ENCODE results near the gene B4GALNT4.
"Not testable (repeated sequence)": the region's sequence is repeated elsewhere in the genome, so short reads cannot be mapped to it uniquely, and the experiment has no call there.

The B4GALNT4 gene

DNA sequence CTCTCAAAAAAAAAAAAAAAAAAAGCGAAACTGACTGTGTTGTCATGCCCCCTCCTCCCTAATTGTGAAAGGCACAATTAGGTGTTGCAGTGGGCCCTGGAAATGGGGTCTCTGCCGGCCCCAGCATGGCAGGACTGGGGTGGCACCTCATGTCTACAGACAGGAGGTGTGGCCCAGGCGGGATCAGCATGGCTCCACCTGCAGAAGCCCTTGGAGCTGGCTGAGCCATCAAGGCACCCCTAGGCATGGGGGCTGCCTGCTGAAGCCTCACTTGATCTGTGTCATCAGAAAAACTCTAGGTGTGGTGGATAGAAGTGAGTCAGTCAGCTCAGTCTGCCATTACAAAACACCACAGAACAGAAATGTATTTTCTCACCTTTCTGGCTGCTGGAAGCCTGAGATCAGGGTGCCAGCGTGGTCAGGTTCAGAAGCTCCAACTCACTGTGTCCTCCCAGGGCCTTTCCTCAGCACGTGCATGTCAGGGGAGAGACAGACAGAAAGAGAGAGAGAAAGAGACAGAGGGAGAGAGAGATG lies 10.1 kb upstream of the B4GALNT4 start:
- DNase-seq = peak; percentile 24

DNA sequence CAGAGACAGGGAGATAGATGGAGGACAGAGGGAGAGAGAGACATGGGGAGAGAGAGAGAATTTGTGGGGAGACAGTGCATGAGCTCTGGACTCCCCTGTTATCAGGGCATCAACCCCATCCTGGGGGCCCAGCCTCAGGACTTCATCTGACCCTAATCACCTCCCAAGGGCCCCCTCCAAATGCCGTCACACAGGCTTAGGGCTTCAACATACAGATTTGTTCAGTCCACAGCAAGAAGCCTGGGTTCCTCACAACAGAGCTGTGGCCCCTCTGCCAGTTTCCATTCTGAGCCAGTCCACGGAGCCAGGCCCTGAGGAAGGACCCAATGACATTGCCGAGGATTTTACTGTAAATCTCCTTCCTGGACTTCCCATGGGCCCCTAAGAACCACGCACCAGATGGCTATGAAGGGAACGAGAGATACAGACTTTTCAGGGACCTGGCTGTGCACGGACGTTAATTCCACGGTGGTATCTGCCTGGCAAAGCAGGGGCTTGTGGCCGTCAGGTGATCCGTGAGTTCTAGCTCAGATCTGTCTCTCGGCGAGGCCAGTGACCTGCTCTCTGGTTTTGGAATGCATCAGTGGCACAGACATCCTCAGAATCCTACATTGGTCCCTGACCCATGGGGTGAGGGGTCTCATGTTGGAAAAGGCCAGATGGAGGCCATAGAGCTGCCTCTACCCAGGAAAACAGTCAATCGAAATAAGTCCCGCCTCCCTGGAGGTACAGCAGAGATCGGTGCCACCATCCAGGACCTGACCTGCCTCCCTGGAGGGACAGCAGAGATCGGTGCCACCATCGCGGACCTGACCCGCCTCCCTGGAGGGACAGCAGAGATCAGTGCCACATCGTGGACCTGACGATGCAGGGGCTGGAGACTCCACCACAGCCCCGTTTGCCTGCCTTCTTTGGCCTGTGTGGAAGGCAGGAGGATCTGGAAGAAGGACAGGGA lies 8.7 kb upstream of the B4GALNT4 start:
- no peak for DNase-seq

DNA sequence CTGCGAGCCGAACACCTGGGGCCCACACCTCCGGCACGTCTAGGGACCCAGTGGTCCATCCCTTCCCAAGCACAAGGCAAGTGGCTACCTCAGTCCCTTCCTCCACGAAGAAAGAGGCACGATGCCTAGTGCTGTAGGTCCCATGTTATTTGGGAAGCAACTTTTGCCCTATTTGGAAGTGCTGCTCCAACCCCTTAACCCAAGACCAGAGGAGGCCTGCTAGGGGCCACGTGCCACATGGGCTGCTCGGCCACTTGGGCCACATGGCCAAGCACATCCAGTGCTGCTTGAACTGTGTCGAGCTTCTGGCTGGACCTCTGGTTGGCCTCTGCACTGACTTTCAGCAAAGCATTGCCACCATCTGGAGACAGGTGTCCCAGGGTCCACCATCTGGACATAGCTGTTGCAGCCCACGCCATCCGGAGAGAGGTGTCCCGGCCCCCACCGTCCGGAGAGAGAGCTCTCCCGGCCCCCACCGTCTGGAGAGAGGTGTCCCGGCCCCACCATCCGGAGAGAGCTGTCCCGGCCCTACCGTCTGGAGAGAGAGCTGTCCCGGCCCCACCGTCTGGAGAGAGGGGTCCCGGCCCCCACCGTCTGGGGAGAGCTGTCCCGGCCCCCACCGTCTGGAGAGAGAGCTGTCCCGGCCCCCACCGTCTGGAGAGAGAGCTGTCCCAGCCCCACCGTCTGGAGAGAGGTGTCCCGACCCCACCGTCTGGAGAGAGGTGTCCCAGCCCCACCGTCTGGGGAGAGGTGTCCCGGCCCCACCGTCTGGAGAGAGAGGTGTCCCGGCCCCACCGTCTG lies 6.5 kb upstream of the B4GALNT4 start:
- DNase-seq = no peak

DNA sequence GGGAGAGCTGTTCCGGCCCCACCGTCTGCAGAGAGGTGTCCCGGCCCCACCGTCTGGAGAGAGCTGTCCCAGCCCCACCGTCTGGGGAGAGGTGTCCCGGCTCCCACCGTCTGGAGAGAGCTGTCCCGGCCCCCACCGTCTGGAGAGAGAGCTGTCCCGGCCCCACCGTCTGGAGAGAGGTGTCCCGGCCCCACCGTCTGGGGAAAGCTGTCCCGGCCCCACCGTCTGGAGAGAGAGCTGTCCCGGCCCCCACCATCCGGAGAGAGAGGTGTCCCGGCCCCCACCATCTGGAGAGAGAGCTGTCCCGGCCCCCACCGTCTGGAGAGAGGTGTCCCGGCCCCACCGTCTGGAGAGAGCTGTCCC lies 5.9 kb upstream of the B4GALNT4 start:
- DNase-seq = not testable (repeated sequence)

DNA sequence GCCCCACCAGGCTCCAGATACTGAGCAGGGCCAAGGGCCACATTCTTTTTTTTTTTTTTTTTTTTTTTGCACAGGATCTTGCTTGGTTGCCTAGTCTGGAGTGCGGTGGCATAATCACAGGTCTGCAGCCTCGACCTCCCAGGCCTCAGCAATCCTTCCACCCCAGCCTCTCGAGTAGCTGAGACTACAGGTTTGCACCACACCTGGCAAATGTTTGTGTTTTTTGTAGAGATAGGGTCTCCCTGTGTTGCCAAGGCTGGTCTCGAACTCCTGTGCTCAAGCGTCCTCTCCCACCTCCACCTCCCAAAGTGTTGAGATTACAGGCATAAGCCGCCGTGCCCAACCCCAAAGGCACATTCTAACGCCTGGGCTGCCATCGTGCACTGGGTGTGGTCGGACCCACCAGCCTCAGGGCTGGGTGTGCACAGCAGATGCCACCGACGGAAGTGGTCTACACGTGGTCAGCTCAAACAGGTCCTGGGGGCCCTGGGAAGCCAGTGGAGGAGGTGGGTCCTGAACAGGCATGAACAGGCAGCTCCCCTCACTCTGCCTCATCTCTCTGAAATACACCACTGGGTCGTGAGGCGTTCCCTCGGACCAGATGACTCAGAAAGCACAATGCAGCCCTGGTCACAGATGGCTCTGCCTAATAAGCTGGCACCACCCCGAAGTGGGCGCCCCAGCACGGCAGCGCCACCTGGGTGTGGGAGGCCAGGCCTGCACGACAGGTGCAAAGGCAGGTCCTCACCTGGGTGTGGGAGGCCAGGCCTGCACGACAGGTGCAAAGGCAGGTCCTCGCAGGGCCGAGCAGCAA lies 5.1 kb upstream of the B4GALNT4 start:
- DNase-seq = peak; percentile 46

DNA sequence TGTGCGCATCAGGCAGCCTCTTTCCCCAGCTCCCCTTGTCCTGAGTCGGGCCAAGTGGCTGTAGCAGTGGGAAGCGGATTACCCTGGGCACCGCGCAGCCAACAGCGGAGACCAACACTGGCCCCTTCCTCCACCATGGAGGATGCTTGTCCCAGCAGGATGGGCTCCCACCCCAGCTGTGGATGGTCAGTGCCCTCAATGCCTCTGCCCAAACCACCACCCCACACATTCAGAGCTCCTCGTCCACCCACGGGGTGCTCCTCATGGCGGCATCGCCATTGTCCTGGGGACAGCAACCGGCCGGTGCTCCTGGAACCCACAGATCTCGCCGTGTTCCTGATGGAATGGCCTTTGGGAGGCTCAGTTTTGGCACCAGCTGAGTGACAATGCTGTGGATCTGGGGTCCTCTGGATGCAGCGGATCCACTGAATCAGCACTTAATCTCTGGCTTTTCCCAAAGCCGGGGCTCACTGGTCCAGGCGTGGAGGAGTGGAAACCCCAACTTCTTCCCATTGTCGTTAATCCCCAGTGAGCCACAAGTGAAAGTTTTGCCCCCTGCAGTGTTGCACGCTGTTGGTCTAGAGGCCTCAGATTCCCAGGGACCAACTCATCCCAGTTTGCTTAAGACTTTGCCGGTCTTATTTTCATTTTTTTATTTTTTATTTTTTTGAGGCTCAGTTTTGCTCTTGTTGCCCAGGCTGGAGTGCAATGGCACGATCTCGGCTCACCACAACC lies 4.1 kb upstream of the B4GALNT4 start:
- no peak for DNase-seq

DNA sequence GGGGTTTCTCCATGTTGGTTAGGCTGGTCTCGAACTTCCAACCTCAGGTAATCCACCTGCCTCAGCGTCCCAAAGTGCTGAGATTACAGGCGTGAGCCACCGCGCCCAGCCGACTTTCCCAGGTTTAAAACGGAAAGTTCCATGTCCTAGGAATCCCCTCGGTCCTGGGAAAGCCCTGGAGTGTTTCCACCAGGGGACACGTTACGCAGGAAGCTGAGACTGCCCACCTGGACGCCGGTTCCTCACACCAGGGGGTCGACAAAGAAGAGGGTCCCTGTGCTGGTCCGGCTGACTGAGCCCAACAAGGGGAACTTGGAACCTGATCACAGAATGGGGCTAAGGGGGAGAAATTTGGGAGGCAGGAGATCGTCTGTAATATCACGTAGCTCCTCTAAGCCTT lies 3.5 kb upstream of the B4GALNT4 start:
- no peak for DNase-seq

DNA sequence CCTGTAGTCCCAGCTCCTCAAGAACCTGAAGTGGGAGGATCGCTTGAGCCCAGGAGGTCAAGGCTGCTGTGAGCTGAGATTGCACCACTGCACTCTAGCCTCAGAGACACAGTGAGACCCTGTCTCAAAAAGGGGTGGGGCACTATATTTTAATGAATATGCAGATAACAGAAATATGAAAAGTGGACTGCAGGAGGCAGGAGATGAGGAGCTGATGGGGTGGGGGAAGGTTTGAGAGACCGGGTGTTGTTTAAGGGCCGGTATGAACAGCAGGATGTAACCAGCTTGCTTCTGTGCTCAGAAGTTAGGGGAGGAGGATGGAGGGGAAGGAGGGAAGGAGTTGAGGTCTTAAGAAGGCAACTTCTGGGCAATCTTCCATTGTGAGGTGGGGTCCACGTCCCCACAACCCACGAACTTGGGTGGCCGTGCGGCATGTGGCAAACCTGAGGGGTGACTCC lies 1.3 kb upstream of the B4GALNT4 start:
- DNase-seq = no peak

DNA sequence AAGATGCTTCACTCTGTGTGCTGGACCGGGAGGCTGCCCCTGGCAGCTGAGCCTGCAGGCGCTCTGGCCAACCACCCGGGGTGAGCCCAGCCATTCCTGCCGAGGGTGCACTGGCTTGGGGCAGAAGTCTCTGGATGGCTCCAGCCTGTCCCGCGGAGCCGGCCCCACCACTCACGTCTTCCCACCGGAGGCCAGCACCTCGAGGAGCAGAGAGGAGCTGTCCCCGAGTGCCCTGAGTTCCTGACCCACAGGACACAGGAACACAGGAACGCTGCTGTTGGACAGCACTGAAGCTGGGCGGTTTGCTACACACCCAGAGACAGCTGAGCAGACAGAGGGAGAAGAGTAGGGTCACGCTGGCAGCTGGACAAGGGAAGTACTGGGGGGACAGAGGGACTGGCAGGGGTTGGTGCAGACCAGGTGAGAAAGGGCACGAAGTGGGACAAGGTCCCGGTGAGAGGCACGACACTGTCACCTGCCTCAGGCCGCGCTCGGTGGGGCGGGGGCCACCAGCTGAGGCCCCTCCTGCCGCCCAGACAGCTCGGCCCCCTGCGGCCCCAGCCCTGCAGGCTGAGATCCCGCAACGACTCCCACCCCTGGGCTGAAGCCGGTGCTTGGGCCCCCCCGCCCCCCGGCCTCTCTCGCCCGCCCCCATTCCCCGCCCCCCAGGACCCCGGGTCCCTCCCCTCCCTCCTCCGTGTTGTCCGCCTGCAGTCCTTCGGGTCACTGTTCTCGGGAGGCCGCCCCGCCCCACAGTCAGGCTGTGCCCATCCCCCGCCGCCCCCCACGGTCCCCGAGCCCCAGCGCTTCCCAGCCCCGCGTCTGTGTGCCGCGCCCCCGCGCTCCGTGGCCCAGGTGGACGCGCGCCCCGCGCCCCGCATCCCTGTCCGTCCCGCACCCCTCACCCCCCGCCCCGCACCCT lies 624 bp upstream of the B4GALNT4 start:
- no peak for DNase-seq

DNA sequence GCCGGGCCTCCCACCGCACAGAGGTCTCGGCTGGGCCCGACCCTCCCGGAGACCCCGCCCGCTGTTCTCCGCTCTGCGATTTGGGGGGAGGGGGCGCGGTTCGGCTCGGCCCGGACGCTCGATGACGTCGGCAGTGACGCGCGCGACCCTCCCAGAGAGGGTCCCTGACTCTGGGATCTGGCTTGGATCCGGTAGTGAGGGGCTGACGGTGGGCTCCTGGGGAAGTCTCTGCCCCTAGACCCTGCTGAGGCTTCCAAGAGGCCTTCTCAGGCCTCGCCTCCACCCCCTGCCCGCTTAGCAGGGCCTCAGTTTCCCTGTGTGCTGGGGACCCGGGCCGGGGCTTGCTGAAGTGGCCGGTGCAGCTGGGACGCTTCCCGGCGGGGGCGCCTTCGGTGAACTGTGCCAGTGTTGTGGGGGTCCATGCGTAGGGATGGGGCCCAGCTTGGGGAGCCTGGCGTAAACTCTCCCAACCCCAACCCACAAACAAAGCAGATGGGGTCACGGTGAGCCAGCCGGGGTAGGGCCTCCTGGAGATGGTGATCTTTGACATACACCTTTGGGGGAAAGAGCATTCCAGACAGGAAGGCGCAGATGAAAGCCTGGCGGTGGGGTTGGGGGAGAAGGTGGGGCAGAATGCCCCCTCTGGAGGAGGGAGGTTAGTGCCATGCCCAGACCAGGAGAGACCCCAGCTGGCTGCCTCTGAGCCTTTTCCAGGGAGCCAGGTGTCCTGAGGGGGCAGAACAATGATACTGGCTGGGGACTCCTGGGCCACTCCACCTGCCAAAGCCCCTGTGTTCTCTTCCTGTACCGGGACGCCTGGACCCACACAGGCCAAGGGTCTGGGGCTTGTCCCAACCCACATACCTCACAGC lies 1.0 kb downstream of the B4GALNT4 start:
- DNase-seq = no peak

DNA sequence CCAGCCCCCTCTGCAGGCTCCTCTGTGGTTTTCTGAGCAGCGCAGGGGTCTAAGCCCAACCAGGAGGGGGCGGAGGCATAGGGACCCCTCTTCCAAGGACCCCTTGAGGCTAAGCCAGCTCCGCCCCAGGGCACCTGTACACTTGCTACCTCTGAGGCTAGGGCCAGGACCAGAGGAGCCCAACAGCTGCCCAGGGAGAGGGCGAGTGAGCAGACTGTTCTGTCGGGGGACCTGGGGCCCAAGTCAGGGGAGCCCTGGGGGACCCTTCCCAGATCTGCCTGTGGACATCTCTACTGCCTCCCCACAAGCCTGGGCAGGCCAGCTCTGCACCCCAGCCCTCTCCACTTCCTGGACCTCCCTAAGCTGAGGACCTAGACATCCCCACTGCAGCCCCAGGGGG lies 1.8 kb downstream of the B4GALNT4 start:
- DNase-seq = no peak

DNA sequence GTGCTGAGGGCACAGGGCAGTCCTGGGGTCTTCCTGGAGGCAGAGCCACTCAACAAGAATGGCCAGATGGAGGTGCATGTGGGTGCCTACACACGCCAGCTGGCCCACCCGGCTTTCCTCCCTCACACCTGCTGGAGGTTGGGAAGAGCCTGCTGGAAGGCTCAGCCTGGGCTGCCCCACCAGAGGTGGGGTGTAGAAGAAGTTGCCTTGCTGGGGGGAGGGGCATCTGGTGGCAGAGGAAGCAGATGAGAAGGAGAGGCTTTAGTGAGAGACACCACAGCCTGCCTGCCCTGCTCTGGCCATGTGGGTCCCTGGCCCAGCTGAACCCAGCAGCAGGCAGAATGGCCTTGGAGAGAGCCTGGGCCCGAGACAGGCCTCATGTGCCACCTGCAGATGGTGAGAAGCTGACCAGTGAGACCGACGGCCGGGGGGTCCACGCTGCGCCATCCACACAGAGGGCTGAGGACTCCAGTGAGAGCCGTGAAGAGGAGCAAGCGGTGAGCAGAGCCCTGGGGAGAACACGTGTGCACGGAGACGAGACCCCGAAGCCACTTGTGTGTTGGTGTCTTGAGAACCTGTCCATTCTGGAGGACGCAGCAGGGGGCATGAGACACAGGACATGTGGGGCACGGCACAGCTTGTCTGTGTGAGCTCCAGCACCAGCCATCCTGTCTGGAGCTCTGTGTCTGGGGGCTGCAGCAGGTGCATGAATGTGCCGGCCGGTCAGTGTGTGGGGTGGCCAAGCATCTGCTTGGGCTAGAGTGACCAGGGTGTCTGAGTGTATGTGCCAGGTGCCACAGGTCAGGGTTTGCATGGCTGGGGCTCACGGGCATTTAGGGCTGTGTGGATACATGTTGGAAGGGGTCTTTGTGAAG lies 2.7 kb downstream of the B4GALNT4 start:
- DNase-seq = no peak

DNA sequence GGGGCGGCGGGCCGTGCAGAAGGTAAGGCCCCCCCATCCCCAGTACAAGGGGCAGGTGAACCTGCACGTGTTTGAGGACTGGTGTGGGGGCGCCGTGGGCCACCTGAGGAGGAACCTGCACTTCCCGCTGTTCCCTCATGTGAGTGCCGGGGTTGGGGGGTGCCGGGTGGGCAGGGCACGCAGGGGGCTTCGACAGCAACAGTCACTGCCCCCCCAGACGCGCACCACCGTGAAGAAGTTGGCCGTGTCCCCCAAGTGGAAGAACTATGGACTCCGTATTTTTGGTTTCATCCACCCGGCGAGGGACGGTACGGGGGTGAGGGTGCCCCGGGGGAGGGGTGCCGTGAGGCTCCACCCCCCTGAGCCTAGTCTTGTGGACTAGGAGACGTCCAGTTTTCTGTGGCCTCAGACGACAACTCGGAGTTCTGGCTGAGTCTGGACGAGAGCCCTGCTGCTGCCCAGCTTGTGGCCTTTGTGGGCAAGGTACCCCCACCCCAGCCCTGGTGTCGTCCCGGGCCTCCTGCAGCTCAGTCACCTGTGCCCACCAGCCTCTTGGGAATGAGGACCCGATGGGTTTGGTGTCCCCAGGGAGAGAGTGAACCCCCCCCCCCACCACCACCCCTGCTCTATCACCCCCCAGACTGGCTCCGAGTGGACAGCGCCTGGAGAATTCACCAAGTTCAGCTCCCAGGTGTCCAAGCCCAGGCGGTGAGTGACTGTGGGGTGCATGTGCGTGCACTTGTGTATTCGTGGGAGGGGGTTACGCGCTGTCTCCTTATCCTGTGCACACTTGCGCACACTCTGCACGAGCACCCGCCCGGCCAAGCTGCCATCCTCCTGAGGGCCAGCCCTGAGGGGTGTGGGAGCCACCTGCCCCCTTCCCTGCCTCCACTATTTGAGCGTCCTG lies 3.8 kb downstream of the B4GALNT4 start:
- no peak for DNase-seq

DNA sequence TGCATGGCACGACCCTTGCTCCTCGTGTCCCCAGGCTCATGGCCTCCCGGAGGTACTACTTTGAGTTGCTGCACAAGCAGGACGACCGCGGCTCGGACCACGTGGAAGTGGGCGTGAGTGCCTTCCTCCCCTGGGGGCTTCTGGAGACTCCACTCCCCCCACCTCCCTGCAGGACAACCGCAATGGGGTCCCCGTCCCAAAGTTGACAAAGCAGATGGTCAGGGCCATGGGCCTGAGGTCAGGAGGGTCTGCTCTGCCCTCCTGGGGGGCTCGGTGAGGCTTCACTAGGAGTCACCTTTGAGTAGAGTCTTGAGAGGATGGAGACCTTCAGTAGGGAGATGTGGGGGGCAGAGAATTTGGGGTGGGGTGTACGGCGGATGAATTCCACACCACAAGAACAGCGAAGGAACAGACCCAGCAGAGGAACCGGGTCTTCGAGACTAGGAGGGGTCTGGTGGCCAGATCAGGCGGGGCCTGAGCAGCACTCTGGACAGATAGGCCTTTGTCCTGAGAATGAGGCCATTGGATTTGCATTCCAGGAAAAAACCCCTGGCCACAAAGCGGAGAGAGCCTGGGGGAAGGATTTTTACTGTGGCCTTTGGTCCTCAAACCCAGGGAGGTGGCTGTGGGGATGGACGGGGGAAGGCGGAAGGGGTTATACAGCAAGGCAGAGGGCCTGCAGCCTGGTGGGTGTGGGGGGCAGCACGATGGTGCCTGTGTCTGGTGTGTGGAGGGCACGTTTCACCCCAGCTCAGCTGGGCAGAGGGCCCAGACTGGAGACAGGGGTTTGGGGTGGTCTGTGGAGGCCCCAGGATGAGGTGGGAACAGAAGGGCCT lies 4.6 kb downstream of the B4GALNT4 start:
- no peak for DNase-seq

DNA sequence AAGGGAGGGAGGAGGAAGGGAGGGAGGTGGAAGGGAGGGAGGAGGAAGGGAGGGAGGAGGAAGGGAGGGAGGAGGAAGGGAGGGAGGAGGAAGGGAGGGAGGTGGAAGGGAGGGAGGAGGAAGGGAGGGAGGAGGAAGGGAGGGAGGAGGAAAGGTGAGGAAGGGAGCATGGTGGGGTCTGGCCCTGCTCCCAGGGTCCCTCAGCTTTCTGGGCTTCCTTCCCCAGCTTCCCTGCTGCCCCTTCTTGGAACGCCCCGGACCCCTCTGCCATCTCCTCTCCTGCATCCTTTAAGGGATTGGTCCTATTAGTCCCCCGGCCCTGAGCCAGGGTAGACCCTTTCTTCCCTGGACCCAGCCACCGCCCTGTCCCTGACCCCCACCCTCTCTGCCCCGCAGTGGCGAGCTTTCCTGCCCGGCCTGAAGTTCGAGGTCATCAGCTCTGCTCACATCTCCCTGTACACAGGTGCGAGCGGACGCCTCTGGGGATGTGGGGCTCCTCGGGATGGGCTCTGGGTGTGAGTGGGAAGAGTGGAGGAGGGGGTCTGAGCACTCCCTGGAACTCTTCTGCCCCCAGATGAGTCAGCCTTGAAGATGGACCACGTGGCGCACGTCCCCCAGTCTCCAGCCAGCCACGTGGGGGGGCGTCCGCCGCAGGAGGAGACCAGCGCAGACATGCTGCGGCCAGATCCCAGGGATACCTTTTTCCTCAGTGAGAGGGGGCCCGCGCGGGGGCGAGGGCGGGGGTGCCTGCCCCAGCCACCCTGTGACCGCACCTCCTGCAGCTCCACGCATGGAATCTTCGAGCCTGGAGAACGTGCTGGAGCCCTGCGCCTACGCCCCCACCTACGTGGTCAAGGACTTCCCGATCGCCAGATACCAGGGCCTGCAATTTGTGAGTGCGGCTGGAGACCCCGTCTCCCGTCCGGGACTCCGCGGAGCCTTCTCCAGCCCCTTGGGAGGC lies 6.0 kb downstream of the B4GALNT4 start:
- no peak for DNase-seq

Measured in stimulated activated CD4-positive, alpha-beta T cell treated with anti-CD3 and anti-CD28 coated beads, Interleukin-4, amount 100 ng/mL, for 24 hours (primary cell).